K562 (cell line): ENCODE results near the gene CDKL5. TPM values are rescaled to one million over a fixed set of nuclear protein-coding genes. Genes with fewer than 3 reads are reported as not detected.

Experiments used
- ATAC-seq: fragments of 200-7000 bp; cut with Tn5 transposase; 3 replicates; pipeline ENCODE4 v1.9.1; 2020; ENCODE audit warnings: moderate library complexity
- BruUV-seq: library from RNA; stranded (reverse); fragments of 400-500 nt; replicated peaks from 2 replicates; lab custom pipeline; 2021; lab: Mats Ljungman, UMichigan
- CTCF ChIA-PET: fragments of 300-600 bp; formaldehyde crosslinking; extraction: SDS; loops from one replicate; lab custom pipeline; 2021; ENCODE audit warnings: low intra/inter-chr PET ratio; lab: Yijun Ruan, JAX
- POLR2A ChIA-PET: fragments of 300-600, 350-650 bp; sonication (Branson Sonifier 250); formaldehyde crosslinking; extraction: SDS; loops from one replicate; lab custom pipeline; 2021; ENCODE audit warnings: antibody characterized with exemption, inconsistent platforms; lab: Yijun Ruan, JAX
- DNase-seq, 4 experiments: peaks; one replicate each; pipeline versions ENCODE4 v3.0.0 to v3.0.0-alpha.2; 2011 to 2018; ENCODE audit warnings: low spot score in 3 of 4, mixed read lengths in 3 of 4; ENCODE audit errors: extremely low read depth in 1 of 4
- FAIRE-seq: peaks from 2 replicates; lab custom pipeline; 2011; peaks lifted over from hg19 to GRCh38; lab: Jason Lieb, UNC
- H2AFZ ChIP-seq: 2 replicates; pipeline ENCODE4 v1.6.0; 2011; ENCODE audit warnings: low read depth, low read length, control low read depth, inconsistent platforms
- H3K27ac ChIP-seq: fragments of 200-600 bp; 3 replicates; pipeline ENCODE4 v1.8.0; 2011; ENCODE audit warnings: low read depth, mild to moderate bottlenecking, control low read depth, inconsistent platforms, low read length, moderate library complexity, mixed read lengths; ENCODE audit errors: extremely low read depth
- H3K27me3 ChIP-seq, 2 experiments: fragments of 300-600 bp in 1 of 2; 2 replicates in 1 of 2; 3 replicates in 1 of 2; pipeline versions ENCODE4 v1.6.0 to v1.8.0; 2011; ENCODE audit warnings: inconsistent platforms in 2 of 2, low read length in 2 of 2, mild to moderate bottlenecking in 1 of 2, mixed read lengths in 1 of 2, moderate library complexity in 1 of 2; ENCODE audit not compliant: control insufficient read depth in 2 of 2, insufficient read depth in 2 of 2
- H3K36me3 ChIP-seq: fragments of 300-600 bp; 3 replicates; pipeline ENCODE4 v1.8.0; 2011; ENCODE audit warnings: mild to moderate bottlenecking, low read length, inconsistent platforms; ENCODE audit not compliant: control insufficient read depth, insufficient read depth
- H3K4me1 ChIP-seq, 2 experiments: fragments of 200-600 bp in 1 of 2; replicated peaks in 1 of 2; 2 replicates in 1 of 2; 3 replicates in 1 of 2; pipeline versions ENCODE4 v1.5.1 to v1.8.0; 2011; ENCODE audit warnings: inconsistent platforms in 2 of 2, low read length in 2 of 2, mild to moderate bottlenecking in 1 of 2, mixed read lengths in 1 of 2, moderate library complexity in 1 of 2; ENCODE audit not compliant: control insufficient read depth in 2 of 2, insufficient read depth in 2 of 2
- H3K4me2 ChIP-seq: 2 replicates; pipeline ENCODE4 v1.6.1; 2011; ENCODE audit warnings: low read length, control low read depth, inconsistent platforms, mixed read lengths; ENCODE audit not compliant: insufficient read depth
- H3K4me3 ChIP-seq: fragments of 200-600 bp; sonication (generic), shearing (Covaris generic); 2 replicates; pipeline ENCODE4 v1.5.1; 2016; ENCODE audit warnings: control low read depth, inconsistent platforms
- H3K79me2 ChIP-seq: fragments of 200-600 bp; 3 replicates; pipeline ENCODE4 v1.8.0; 2011; ENCODE audit warnings: low read length, inconsistent platforms; ENCODE audit not compliant: control insufficient read depth, insufficient read depth
- H3K9ac ChIP-seq, 2 experiments: 2 replicates each; pipeline versions ENCODE4 v1.6.0 to v1.6.1; 2011; ENCODE audit warnings: low read depth in 2 of 2, low read length in 2 of 2, control low read depth in 1 of 2, inconsistent platforms in 1 of 2, mild to moderate bottlenecking in 1 of 2, mixed read lengths in 1 of 2; ENCODE audit not compliant: insufficient read depth in 1 of 2
- H3K9me1 ChIP-seq: one replicate; pipeline ENCODE4 v1.6.0; 2011; ENCODE audit warnings: inconsistent platforms, mild to moderate bottlenecking, low read length, moderate library complexity; ENCODE audit not compliant: control insufficient read depth, insufficient read depth
- H3K9me3 ChIP-seq: replicated peaks from 2 replicates; pipeline ENCODE4 v1.5.1; 2011; ENCODE audit warnings: low read depth, low read length, inconsistent platforms; ENCODE audit not compliant: control insufficient read depth, insufficient read depth
- H4K20me1 ChIP-seq: replicated peaks from 2 replicates; pipeline ENCODE4 v1.6.1; 2011; ENCODE audit warnings: low read length, inconsistent platforms, mixed read lengths; ENCODE audit not compliant: control insufficient read depth, insufficient read depth
- ASH1L ChIP-seq: fragments of 450-650 bp; IDR thresholded peaks from 2 replicates; pipeline ENCODE4 v1.6.1; 2018; ENCODE audit warnings: borderline replicate concordance, mild to moderate bottlenecking, low read depth; ENCODE audit not compliant: partially characterized antibody
- CREBBP ChIP-seq: IDR thresholded peaks from one replicate; pipeline ENCODE4 v1.6.1; 2012; ENCODE audit warnings: low read depth, mild to moderate bottlenecking, control low read depth, inconsistent platforms, low read length
- ELF2 ChIP-seq: fragments of 250-450 bp; sonication (Bioruptor Pico); IDR thresholded peaks from 2 replicates; pipeline ENCODE4 v1.5.0; 2021; ENCODE audit warnings: mild to moderate bottlenecking
- HCFC1 ChIP-seq: IDR thresholded peaks from 2 replicates; pipeline ENCODE4 v1.6.1; 2012; ENCODE audit warnings: low read depth, low read length, improper control_type of control experiment
- MXI1 ChIP-seq: IDR thresholded peaks from 2 replicates; pipeline ENCODE4 v1.6.1; 2011; ENCODE audit warnings: low read depth, mild to moderate bottlenecking, improper control_type of control experiment, low read length
- NFIX ChIP-seq: fragments of 250-450 bp; sonication (Bioruptor Pico); IDR thresholded peaks from 2 replicates; pipeline ENCODE4 v1.4.0; 2020; ENCODE audit warnings: low read depth, mild to moderate bottlenecking, moderate library complexity
- NR2C1 ChIP-seq, 2 experiments: fragments of 450-650 bp; IDR thresholded peaks; 2 replicates each; pipeline ENCODE4 v1.6.1; 2017; ENCODE audit warnings: mild to moderate bottlenecking in 2 of 2, antibody characterized with exemption in 1 of 2, inconsistent platforms in 1 of 2, missing compliant biosample characterization in 1 of 2, missing genetic modification characterization in 1 of 2
- SMARCA5 ChIP-seq: fragments of 450-650 bp; IDR thresholded peaks from 2 replicates; pipeline ENCODE4 v1.6.1; 2016
- ZNF316 ChIP-seq: fragments of 450-650 bp; IDR thresholded peaks from 2 replicates; pipeline ENCODE4 v1.6.1; 2016
- ZNF785 ChIP-seq: fragments of 250-450 bp; sonication (Bioruptor Pico); IDR thresholded peaks from 2 replicates; pipeline ENCODE4 v1.4.0; 2020; ENCODE audit warnings: mild to moderate bottlenecking
- WGBS: fragments of 100-300 bp; shearing (Covaris generic); methylation state at CpG from one replicate; pipeline ENCODE4 v1.1.6; 2016; ENCODE audit warnings: low coverage, mixed read lengths; ENCODE audit not compliant: insufficient coverage; ENCODE audit errors: missing lambda C conversion rate; 5-methylcytosine and 5-hydroxymethylcytosine counted together
- in situ Hi-C: fragments of 300-500 bp; cut with MboI; formaldehyde crosslinking; loops from 4 replicates; pipeline ENCODE4 v1.15.0; 2018; ENCODE audit warnings: inconsistent platforms, mixed read lengths
- intact Hi-C: fragments of 100-400 bp; cut with micrococcal nuclease; formaldehyde crosslinking; loops from 2 replicates; pipeline ENCODE4 v1.14.2; 2022
- polyA plus RNA-seq, 8 experiments: library from polyadenylated mRNA; depleted of rRNA in 4 of 8; stranded (reverse) in 5 of 8; unstranded in 3 of 8; fragments of >200 nt; fragmentation: Nextera tagmentation in 2 of 8; fragmentation: Illumina TruSeq in 1 of 8; extraction: Ambion mirVana in 2 of 8; extraction: Trizol in 1 of 8; gene quantifications; 2 replicates each; pipeline versions ENCODE4 v1.2.1 to v1.2.3, GENCODE V29; 2011 to 2014; ENCODE audit warnings: inconsistent platforms in 1 of 8, missing spikeins in 1 of 8
- total RNA-seq, 7 experiments: library from RNA; depleted of rRNA in 6 of 7; stranded (reverse); fragments of >200 nt in 6 of 7; fragmentation: Illumina TruSeq in 2 of 7; extraction: Trizol in 2 of 7; gene quantifications; 2 replicates each; pipeline versions ENCODE4 v1.2.1 to v1.2.3, GENCODE V29; 2011 to 2021; ENCODE audit warnings: low replicate concordance in 1 of 7
- TF ChIP-seq, protein P1 (sequence below): fragments of 150-350 bp; conservative IDR thresholded peaks from 2 replicates; pipeline ENCODE4 v1.6.1; 2014; ENCODE audit warnings: low read length
- TF ChIP-seq, protein P2 (sequence below): sonication (generic); formaldehyde crosslinking; IDR thresholded peaks from 2 replicates; pipeline ENCODE4 v1.9.0; 2022; ENCODE audit warnings: mild to moderate bottlenecking, missing genetic modification reagents
- TF ChIP-seq, protein P3 (sequence below): sonication (generic); formaldehyde crosslinking; IDR thresholded peaks from 2 replicates; pipeline ENCODE4 v1.9.0; 2022; ENCODE audit warnings: mild to moderate bottlenecking, missing genetic modification reagents
- TF ChIP-seq, protein P4 (sequence below): sonication (generic); formaldehyde crosslinking; IDR thresholded peaks from 2 replicates; pipeline ENCODE4 v1.8.0; 2022; ENCODE audit warnings: mild to moderate bottlenecking, missing genetic modification reagents

Gene CDKL5
- total and polyA plus RNA-seq, 9 of the 15 experiments (the other 6 are each of a cell fraction or from before 2014, with no cell fraction given), result under 0.01 to 0.21 (median 0.04) TPM

DNA sequence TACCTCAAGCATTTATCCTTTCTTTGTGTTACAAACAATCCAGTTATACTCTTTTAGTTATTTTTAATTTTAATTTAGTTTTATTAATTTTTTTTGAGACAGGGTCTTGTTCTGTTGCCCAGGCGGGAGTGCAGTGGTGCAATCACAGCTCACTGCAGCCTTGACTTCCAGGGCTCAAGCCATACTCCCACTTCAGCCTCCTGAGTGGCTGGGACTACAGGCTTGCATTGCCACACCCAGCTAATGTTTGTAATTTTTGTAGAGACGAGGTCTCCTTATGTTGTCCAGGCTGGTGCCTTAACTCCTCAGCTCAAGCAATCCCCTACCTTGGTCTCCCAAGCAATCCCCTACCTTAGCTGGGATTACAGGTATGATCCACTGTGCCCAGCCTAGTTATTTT lies 45.9 kb downstream of the CDKL5 start (continued):
- TF ChIP-seq, protein P1, sequence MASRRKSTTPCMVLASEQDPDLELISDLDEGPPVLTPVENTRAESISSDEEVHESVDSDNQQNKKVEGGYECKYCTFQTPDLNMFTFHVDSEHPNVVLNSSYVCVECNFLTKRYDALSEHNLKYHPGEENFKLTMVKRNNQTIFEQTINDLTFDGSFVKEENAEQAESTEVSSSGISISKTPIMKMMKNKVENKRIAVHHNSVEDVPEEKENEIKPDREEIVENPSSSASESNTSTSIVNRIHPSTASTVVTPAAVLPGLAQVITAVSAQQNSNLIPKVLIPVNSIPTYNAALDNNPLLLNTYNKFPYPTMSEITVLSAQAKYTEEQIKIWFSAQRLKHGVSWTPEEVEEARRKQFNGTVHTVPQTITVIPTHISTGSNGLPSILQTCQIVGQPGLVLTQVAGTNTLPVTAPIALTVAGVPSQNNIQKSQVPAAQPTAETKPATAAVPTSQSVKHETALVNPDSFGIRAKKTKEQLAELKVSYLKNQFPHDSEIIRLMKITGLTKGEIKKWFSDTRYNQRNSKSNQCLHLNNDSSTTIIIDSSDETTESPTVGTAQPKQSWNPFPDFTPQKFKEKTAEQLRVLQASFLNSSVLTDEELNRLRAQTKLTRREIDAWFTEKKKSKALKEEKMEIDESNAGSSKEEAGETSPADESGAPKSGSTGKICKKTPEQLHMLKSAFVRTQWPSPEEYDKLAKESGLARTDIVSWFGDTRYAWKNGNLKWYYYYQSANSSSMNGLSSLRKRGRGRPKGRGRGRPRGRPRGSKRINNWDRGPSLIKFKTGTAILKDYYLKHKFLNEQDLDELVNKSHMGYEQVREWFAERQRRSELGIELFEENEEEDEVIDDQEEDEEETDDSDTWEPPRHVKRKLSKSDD, result no peak
- no peak for TF ChIP-seq MXI1
- no peak for TF ChIP-seq SMARCA5
- no peak for TF ChIP-seq ZNF316
- TF ChIP-seq HCFC1, result no peak
- no peak for TF ChIP-seq NR2C1 (IDR thresholded peaks at IDR 0.05)
- no peak for TF ChIP-seq NR2C1 (tag; IDR thresholded peaks at IDR 0.05)
- no peak for TF ChIP-seq NFIX (CRISPR knock-in tag)

DNA sequence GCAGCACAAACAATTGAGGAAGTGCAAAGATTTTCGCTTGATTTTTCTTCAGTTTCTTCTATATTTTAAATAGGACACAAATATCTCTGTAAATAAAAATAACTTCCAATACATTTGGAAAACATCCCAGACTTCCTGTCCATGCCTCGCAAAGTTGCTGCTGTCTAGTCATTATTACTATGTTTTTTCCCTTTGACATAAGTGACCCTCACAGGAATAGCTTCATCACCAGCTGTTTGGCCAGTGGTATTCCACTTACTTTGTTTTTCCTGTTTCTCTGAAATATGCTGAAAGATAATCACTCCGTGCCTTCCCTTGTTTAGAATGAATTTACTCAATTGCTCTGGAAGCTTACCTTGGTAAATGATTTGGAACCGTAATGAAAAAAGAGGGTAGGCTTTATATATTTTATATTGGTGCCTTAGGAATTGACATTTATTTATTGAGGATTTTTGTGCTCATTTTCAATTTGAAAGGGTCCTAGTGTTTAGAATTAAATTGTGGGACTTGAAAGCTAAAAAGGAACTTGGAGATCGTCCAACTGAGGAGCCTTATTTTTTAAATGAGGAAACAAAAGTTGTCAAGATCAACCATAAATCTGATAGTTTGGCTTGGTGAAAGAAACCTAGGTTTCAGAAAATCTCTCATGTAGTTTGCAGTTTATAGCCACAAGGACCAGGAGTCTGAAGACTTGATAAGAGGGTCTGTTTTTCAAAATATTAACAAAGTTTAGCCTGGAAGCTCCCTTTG lies 65.6 kb downstream of the CDKL5 start:
- POLR2A ChIA-PET, result no interaction called here
- 0% methylated on average over 5 of the region's 5 CpGs for WGBS
- TF ChIP-seq, protein P2, sequence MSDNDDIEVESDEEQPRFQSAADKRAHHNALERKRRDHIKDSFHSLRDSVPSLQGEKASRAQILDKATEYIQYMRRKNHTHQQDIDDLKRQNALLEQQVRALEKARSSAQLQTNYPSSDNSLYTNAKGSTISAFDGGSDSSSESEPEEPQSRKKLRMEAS (CRISPR knock-in tag), result no peak
- no peak for TF ChIP-seq ZNF785
- no peak for TF ChIP-seq ELF2 (CRISPR knock-in tag)
- TF ChIP-seq, protein P3, sequence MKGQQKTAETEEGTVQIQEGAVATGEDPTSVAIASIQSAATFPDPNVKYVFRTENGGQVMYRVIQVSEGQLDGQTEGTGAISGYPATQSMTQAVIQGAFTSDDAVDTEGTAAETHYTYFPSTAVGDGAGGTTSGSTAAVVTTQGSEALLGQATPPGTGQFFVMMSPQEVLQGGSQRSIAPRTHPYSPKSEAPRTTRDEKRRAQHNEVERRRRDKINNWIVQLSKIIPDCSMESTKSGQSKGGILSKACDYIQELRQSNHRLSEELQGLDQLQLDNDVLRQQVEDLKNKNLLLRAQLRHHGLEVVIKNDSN, result no peak
- TF ChIP-seq, protein P4, sequence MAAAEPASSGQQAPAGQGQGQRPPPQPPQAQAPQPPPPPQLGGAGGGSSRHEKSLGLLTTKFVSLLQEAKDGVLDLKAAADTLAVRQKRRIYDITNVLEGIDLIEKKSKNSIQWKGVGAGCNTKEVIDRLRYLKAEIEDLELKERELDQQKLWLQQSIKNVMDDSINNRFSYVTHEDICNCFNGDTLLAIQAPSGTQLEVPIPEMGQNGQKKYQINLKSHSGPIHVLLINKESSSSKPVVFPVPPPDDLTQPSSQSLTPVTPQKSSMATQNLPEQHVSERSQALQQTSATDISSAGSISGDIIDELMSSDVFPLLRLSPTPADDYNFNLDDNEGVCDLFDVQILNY, result no peak
- no peak for TF ChIP-seq ASH1L
- no peak for TF ChIP-seq CREBBP

More for the DNA sequence above, 65.6 kb downstream of the CDKL5 start:
- ATAC-seq (no peak), FAIRE-seq (no peak), DNase-seq (no peak)
- Histone ChIP-seq H3K79me2 (no peaks in the 10 kb centered on the region), H2AFZ (no peak overlapping the region), H3K36me3 (no peaks in the 10 kb centered on the region), H3K27ac (no peak overlapping the region), H3K9ac (no peak overlapping the region), H3K4me3 (no peak overlapping the region), H3K9me1 (no peaks in the 10 kb centered on the region), H4K20me1 (no peaks in the 10 kb centered on the region), H3K9me3 (no peaks in the 10 kb centered on the region), H3K4me2 (no peak overlapping the region), H3K4me1 (no peaks in the 10 kb centered on the region), H3K27me3 (no peaks in the 10 kb centered on the region)
- CTCF ChIA-PET, result no interaction called here
- intact Hi-C loops, result no loop called here
- in situ Hi-C loops, result no loop called here
- BruUV-seq, result no TSS peak
